IPS DF 19.7 (cell line): Measurements from ENCODE around the gene MGAT5.

Experiments
- DNase-seq: peaks from one replicate; pipeline ENCODE4 v3.0.0-alpha.2; 2013; ENCODE audit warnings: low read depth, low spot score

The MGAT5 gene

GRCh38 chr2:134231965-134232340 lies 21.9 kb upstream of the MGAT5 start:
- DNase-seq = no peak

- DNase-seq = no peak
These were observed 21.4 kb upstream of the MGAT5 start for GRCh38 chr2:134232461-134232860.

- no peak for DNase-seq
These were observed 20.8 kb upstream of the MGAT5 start for GRCh38 chr2:134232868-134233727.

- no peak for DNase-seq
These were observed 20.1 kb upstream of the MGAT5 start for GRCh38 chr2:134233728-134234136.

DNA sequence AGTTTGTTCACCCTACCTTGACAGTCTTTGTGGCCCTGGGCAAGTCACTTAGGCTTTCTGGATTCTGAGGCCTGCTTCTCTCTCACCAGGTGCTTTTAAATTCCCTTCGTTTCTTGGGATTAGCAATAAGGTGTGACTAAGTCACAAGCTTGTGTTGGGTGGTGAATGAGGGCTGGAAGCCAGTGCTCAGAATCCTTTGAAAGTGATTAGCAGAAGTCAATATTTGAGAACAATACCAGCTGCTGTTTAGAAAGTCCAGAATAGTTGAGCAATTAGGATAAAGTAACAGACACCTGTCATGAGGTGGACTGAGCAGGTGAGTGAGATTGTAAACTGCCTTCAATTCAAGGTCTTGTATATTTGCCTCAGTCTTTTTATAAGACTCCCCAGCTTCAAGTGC lies 19.3 kb upstream of the MGAT5 start:
- DNase-seq = no peak

DNA sequence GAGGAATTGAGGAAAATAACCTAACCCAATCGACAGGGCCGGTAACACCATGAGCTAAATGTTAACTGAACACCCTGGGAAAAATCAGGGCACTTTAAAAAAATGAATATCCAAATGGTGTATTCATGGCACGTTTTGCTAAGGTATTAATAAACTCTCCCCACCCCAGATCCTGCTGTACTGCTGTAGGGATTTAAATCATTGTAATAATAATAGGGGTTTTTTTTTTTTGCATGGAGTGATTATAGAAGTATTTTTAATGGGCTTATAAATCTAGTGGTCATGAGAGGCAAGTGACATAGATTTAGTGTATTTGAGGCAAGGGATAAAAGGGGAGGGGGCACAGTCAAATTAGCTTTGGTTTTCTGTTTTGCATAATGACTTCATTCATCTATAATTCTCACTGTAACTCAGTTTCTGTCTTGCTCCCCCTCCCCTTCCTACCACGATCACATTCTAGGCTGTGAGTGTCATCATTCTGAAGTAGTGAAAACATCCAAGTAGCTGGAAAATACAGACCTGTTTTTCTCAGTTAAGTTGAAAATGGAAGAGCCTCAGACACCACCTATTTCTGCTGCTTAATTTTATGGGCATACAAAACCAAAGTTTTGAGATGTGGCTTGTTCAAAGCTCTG lies 18.2 kb upstream of the MGAT5 start:
- DNase-seq = no peak

- no peak for DNase-seq
These were observed 15.5 kb upstream of the MGAT5 start for GRCh38 chr2:134238371-134238770.

DNA sequence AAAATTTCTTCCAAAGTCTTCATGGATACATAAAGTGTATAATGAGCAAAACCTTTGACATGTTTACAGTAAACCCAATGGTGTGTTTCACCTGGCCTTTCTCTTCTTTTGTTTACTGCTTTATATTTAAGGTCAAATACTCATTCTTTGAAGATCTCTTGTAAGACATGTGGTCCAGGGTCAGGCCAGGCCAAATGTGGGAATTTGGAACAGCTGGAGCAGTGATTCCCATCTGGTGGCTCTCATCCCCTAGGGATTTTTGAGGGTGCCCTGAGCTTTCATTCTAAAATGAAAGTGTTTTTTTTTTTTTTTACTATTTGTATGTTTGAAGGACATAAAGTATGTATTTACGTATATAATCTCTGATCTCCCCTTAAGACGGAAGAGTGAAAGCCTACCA lies 13.8 kb upstream of the MGAT5 start:
- DNase-seq = no peak

DNA sequence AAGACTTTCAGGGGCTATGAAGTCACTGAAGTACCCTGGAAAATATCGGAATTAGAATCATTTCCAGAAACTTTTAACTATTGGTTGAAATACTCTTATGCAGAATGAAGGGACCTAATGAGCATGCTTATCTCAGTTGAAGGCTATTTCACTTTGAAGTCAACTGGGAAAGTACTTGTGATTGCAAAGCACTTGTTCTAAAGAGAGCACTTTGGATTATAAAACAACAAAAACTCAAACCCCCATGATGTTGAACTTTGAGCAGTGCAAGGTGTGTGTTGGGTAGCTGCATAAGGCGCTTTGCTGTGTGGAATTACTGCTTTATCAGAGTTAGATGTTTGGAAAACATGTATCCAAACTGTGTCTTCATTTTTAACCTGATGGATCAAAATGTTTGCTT lies 12.0 kb upstream of the MGAT5 start:
- DNase-seq = no peak

DNA sequence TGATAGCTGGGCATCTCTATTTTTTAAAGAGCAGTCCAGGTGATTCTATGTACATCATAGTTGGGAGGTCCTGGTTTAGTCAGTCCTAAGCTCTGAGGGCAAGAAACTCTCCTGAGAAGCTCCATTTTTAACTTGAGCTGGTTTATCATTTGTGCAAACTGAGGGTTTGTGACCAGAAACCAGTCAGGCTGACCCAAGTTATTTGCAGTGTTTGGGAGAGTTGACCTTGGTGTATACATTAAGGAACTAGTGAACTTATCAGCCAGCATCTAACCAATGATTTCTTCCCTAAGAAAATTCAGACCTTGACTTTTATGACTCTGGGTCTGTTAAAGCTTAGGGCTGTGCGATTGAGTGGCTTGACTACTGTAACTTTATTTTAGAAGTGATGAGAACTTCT lies 10.6 kb upstream of the MGAT5 start:
- no peak for DNase-seq

DNA sequence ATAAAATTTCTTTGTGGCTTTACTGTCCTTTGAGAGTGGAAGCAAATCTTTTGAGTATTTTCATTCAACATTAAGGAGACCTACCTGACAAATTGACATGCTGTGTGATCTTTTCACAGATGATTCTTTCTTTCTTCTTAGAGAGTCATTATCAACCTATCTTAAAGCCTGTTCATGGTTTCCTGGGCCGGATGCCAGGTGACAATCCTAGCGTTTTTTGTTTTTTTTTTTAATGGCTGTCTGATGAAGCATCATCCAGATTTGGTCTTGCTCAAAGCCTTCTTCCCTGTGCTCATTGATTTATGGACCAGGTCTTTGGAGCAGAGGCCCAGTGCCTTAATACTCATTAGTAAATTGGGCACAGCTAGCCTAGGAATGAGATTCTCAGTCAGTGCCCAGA lies 9.8 kb upstream of the MGAT5 start:
- DNase-seq = no peak

DNA sequence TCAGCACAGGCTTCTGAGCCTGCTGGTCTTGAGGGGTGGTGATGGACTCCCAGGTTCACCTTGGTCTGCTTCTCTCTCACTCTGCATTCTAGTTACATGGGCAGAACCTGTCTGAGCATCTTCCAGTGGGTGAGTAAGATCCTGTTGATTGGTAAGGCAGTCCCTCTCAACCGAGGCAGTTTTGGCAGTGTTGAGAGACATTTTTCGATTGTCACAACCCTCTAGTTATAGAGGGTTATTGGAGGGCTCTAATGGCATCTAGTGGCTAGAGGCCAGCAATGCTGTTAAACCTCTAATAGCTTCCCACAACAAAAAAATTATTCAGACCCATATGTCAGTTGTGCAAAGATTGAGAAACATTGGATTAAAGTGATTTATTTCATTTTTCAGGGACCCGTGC lies 9.3 kb upstream of the MGAT5 start:
- DNase-seq = no peak

GRCh38 chr2:134245340-134245984 lies 8.4 kb upstream of the MGAT5 start:
- DNase-seq = no peak

GRCh38 chr2:134246154-134246874 lies 7.6 kb upstream of the MGAT5 start:
- DNase-seq = no peak

DNA sequence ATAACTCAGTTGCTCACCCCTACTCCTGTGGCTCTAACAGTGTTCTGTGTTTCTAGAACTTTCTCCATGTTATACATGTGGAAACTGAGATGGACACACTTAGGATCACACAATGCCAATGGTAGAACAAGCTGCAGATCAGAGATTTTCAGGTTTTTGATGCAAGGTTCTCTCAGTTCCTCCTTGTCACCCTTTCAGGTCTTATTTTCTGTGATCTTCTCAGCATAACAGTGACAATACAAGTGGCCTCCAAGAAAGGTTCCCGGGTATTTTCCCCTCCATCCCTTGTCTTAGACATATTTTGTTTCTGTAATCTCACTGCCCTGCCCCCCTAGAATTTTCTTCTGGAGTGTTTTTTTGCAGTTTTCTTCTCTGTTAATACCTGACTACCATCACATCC lies 6.2 kb upstream of the MGAT5 start:
- no peak for DNase-seq

- DNase-seq = no peak
These were observed 5.0 kb upstream of the MGAT5 start for GRCh38 chr2:134248913-134249312.

- DNase-seq = no peak
These were observed 4.1 kb upstream of the MGAT5 start for GRCh38 chr2:134249755-134250154.

DNA sequence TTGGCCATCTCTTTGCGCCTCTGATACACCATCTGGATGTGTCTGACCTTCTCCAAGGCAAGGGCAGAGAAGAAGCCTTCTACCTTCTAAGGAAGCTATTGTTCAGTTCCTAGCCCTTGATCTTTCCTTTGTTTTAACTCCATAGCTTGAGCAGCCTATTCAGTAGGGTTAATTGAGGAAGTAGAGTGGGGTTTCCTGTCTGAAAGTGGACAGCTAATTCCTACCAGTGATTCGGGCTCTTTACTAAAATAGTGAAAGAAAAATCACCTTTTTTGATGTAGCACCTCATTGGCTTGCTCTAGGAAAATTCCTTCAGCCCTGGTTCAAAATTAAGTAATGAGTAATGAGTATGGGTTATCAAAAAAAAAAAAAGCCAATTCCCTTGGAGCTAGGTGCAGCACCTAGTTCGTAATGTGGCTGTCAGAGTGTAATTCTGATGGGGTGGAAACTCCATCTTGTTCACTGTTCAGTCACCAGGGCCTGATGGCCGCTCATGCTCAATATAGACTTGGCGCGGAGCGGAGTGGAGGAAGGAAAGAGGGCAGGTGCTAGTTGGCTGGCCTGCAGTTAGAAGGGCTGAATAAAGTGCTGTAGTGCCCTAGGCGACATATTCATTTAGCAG lies 2.9 kb upstream of the MGAT5 start:
- DNase-seq = no peak

DNA sequence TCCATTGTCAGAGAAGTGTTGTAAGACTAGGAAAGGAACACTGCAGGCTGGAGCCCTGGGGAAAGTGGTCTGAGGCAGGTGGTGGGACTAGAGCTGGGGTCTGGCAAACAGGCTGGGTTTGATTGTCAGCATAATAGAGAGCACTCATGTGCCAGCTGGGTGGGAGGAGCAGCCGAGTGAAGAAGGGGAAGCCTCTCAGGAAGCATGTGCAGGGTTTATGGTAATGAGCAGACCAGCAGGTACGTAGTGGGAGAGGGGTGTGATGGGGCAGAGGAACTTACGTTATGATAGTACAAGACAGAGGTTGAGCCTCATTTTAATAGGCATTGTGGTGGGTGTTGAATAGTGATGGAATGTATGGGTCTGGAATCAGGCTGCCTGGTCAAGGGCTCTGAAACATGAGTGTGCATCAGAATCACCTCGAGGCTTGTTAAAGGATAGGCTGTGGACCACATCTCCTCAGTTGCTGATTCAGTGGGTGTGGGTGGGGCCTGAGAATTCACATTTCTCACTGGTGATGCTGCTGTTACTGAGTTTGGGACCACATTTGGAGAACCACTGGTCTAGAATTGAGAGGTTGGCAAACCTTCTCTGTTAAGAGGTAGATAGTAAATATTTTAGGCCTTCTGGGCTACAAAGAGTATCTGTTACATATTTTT lies 1.7 kb upstream of the MGAT5 start:
- DNase-seq = no peak

GRCh38 chr2:134253117-134253704 lies 661 bp upstream of the MGAT5 start:
- DNase-seq = no peak

DNA sequence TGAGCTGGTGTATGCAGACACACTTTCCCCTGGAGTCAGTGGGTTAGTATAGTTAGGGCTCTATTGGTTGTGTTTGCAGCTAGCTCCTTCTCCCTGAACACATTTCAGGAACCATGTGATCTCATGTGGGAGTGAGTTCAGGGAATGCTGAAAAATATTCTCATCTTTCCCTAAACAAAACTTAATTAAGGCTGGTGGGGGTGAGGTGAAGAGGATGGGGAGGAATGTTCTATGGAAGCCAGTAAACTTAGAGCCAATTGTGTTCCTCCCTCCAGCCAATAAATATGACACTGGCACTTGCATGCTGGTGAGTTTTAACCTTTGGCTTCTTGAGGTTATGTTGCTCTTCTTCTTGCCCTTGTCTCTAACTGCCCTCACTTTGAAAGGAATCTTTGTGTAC lies 952 bp downstream of the MGAT5 start:
- no peak for DNase-seq
